Medulla oblongata (tissue), 1 donor: ENCODE data around the gene POTEH.
"Not testable (repeated sequence)": the region's sequence is repeated elsewhere in the genome, so short reads cannot be mapped to it uniquely, and the experiment has no call there.

ENCODE experiments used
- DNase-seq: peaks from one replicate; pipeline ENCODE4 v3.0.0-alpha.2; 2015; ENCODE audit errors: extremely low spot score

The POTEH gene

DNA sequence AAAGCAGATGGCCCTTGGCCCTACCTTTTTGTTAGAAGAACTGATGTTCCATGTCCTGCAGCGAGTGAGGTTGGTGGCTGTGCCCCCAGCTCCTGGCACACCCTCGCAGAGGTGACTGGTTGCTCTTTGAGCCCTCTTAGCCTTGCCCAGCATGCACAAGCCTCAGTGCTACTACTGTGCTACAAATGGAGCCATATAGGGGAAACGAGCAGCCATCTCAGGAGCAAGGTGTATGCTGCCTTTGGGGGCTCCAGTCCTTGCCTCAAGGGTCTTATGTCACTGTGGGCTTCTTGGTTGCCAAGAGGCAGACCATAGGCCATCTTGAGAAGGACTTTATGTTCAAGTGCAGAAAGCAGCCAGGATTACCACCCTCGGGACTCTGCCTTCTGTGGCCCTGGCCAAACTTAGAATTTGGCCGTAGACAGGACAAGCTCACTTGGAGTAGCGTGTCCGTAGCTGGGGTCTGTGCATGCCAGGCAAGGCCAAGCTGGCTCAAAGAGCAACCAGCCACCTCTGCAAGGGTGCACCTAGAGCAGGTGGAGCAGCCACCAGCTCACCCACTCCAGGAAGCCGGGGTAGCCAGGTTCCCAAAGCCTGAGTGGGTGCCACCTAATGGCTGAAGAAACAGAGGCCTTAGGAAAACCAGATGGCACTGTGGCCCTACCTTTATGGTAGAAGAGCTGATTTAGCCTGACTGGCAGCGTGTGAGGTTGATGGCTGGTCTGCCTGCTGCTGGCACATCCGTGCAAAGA lies 48.5 kb downstream of the POTEH start:
- DNase-seq, result not testable (repeated sequence)

DNA sequence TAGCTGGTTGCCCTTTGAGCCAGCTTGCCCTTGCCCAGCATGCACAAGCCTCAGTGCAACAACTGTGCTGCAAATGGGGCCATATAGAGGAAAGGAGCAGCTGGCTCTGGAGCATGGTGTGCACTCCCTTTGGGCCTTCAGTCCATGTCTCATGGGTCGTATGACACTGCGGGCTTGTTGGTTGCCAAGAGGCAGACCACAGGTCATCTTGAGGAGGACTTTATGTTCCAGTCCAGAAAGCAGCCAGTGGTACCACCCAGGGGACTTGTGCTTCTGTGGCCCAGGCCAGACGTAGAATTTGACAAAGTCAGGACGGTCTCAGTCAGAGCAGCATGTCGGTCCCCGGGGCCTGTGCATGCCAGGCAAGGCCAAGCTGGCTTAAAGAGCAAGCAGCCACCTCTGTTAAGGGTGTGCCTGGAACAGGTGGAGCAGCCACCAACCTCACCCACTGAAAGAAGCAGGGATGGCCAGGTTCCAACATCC lies 49.1 kb downstream of the POTEH start:
- not testable (repeated sequence) for DNase-seq

- DNase-seq, result not testable (repeated sequence)
Measured at GRCh38 chr22:15747636-15748323, 58.0 kb downstream of the POTEH start.

DNA sequence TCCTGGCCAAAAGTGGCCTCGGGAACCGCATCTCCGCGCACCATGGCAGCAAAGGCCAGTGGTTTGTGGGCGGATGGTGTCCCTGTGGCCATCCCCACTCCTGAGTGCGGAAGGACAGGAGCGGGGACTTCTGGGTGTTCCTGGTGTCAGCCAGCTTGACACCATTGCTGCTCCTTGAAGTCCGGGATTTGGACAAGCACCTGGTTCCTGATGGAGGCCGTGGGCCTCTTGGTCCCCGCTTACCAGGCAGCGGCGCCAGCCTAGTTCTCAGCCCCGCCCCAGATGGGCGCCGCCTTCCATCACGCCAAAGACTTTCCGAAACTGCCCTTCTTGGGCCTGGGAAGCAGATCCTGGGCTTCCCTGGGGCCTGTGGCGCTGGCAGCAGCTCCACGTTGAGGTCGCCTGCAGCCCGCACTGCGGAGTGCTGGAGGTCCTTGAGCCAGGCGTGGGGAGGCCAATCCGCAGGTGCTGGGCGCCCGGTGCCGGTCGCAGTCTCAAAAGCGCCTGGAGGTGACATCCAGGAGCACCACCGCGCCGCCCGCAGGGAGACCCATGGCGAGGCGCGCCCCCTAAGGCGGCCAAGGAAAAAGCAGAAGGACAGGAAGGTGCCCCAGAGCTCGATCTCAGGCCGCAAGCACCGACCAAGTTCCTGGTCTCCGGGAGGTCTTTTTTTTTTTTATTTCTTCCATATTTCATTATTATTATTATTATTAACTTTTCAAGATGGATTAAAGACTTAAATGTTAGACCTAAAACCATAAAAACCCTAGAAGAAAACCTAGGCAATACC lies 59.5 kb downstream of the POTEH start:
- DNase-seq, result not testable (repeated sequence)

- DNase-seq, result not testable (repeated sequence)
Measured at GRCh38 chr22:15759443-15760097, 69.7 kb downstream of the POTEH start.

- not testable (repeated sequence) for DNase-seq
Measured at GRCh38 chr22:15760388-15761150, 70.7 kb downstream of the POTEH start.

GRCh38 chr22:15761151-15761777 lies 71.4 kb downstream of the POTEH start:
- not testable (repeated sequence) for DNase-seq

DNA sequence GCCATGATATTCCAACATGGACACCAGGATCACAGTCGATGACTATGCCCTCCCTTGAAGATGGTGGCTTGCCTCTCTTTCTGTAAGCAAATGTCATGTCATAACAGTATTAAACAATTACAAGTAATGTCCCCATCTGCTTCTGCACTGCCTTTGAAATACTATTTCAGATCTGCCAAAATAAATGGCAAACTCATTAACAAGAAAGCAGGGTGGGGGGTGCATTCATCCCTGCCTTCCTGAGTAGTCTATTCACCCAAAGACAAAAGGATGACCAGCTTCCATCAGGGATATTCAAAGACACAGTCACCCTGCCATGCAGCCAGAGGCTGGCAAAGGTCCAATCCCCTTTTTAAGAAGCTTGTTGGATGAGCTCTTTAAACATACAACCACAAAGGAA lies 73.7 kb downstream of the POTEH start:
- not testable (repeated sequence) for DNase-seq
